ENCODE data around the gene ENDOU. TPM values are rescaled to one million over a fixed set of nuclear protein-coding genes. Genes with fewer than 3 reads are reported as not detected.

The ENDOU gene
- total and polyA plus RNA-seq, 2 donors (not counting 1 experiment from before 2014, with no cell fraction given), result 0.09 to 0.17 TPM

DNA sequence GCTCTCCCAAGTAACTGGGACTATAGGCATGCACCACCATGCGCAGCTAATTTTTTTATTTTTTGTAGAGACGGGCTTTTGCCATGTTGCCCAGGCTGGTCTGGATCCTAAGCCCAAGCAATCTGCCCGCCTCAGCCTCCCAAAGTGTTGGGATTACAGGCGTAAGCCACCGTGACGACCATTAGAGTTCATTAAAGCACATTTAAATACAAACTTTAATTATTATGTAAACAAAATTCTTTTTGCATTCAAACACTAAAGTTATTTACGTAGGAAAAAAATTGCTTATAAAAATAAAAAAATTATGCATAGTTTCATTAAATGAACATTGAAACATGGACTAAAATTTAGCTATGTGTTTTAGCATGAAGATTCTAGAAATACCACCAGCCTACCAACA lies 26.7 kb downstream of the ENDOU start:
- Histone ChIP-seq H3K4me2 (ENCODE audit: extremely low read depth, insufficient read depth, low read length) (no peak overlapping the region), H4K20me1 (ENCODE audit: control insufficient read depth, extremely low read depth, insufficient read depth, low read length) (no peaks in the 10 kb centered on the region), H3K27ac (ENCODE audit: insufficient read depth, low read length) (no peak overlapping the region), H3K9ac (ENCODE audit: insufficient read depth, low read length) (no peak overlapping the region), H3K27me3 (ENCODE audit: control insufficient read depth, insufficient read depth, low read length) (no peaks in the 10 kb centered on the region), H2AFZ (ENCODE audit: low read length) (no peak overlapping the region), H3K4me1 (ENCODE audit: control insufficient read depth, extremely low read depth, insufficient read depth, low read length) (no peaks in the 10 kb centered on the region), H3K4me3 (replicated peaks in 1 of 4; ENCODE audit: control extremely low read depth in 1 of 4, insufficient read depth in 1 of 4, low read depth in 3 of 4, low read length in 4 of 4) (no peak overlapping the region), H3K36me3 (ENCODE audit: control insufficient read depth, insufficient read depth, low read length) (no peaks in the 10 kb centered on the region), H3K9me3 (ENCODE audit: control insufficient read depth, insufficient read depth, low read depth, low read length) (no peaks in the 10 kb centered on the region), H3K79me2 (ENCODE audit: control insufficient read depth, insufficient read depth, low read length) (no peaks in the 10 kb centered on the region)
- TF ChIP-seq, protein P1, sequence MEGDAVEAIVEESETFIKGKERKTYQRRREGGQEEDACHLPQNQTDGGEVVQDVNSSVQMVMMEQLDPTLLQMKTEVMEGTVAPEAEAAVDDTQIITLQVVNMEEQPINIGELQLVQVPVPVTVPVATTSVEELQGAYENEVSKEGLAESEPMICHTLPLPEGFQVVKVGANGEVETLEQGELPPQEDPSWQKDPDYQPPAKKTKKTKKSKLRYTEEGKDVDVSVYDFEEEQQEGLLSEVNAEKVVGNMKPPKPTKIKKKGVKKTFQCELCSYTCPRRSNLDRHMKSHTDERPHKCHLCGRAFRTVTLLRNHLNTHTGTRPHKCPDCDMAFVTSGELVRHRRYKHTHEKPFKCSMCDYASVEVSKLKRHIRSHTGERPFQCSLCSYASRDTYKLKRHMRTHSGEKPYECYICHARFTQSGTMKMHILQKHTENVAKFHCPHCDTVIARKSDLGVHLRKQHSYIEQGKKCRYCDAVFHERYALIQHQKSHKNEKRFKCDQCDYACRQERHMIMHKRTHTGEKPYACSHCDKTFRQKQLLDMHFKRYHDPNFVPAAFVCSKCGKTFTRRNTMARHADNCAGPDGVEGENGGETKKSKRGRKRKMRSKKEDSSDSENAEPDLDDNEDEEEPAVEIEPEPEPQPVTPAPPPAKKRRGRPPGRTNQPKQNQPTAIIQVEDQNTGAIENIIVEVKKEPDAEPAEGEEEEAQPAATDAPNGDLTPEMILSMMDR (conservative IDR thresholded peaks at IDR 0.05 in 1 of 2, IDR thresholded peaks at IDR 0.05 in 1 of 2; ENCODE audit: low read depth in 1 of 2, low read length in 2 of 2), result no peak
- TF ChIP-seq EZH2 (IDR thresholded peaks at IDR 0.05; ENCODE audit: low read length, missing control alignments), result no peak
- DNase-seq (ENCODE audit: low read depth in 2 of 2), result no peak

DNA sequence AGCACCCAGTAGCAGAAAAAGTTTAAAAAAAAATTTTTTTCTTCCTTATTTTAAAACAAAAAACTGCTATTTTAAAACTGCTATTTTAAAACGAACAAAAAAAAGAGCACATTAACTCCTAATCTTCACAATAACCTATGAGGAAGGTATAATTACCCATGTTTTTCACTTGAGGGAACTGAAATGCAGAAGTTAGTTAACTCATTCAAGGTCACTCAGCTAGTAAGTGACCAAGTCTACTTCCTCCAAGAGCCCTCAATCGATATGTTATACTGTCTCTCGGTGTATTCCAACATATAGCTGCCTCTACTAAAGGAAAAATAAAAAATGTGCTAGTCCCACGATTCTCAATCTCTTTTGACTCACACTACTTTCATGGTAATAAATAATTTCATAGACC lies 27.2 kb downstream of the ENDOU start:
- Histone ChIP-seq H3K4me3 (replicated peaks in 1 of 4; ENCODE audit: control extremely low read depth in 1 of 4, insufficient read depth in 1 of 4, low read depth in 3 of 4, low read length in 4 of 4) (no peak overlapping the region), H3K9ac (ENCODE audit: insufficient read depth, low read length) (no peak overlapping the region), H3K4me2 (ENCODE audit: extremely low read depth, insufficient read depth, low read length) (no peak overlapping the region), H3K36me3 (ENCODE audit: control insufficient read depth, insufficient read depth, low read length) (no peaks in the 10 kb centered on the region), H4K20me1 (ENCODE audit: control insufficient read depth, extremely low read depth, insufficient read depth, low read length) (no peaks in the 10 kb centered on the region), H3K27ac (ENCODE audit: insufficient read depth, low read length) (no peak overlapping the region), H3K79me2 (ENCODE audit: control insufficient read depth, insufficient read depth, low read length) (no peaks in the 10 kb centered on the region), H3K9me3 (ENCODE audit: control insufficient read depth, insufficient read depth, low read depth, low read length) (no peaks in the 10 kb centered on the region), H2AFZ (ENCODE audit: low read length) (no peak overlapping the region), H3K4me1 (ENCODE audit: control insufficient read depth, extremely low read depth, insufficient read depth, low read length) (no peaks in the 10 kb centered on the region), H3K27me3 (ENCODE audit: control insufficient read depth, insufficient read depth, low read length) (no peaks in the 10 kb centered on the region)
- TF ChIP-seq, protein P1 (conservative IDR thresholded peaks at IDR 0.05 in 1 of 2, IDR thresholded peaks at IDR 0.05 in 1 of 2; ENCODE audit: low read depth in 1 of 2, low read length in 2 of 2), result no peak
- TF ChIP-seq EZH2 (IDR thresholded peaks at IDR 0.05; ENCODE audit: low read length, missing control alignments), result no peak
- no peak for DNase-seq (ENCODE audit: low read depth in 2 of 2)

DNA sequence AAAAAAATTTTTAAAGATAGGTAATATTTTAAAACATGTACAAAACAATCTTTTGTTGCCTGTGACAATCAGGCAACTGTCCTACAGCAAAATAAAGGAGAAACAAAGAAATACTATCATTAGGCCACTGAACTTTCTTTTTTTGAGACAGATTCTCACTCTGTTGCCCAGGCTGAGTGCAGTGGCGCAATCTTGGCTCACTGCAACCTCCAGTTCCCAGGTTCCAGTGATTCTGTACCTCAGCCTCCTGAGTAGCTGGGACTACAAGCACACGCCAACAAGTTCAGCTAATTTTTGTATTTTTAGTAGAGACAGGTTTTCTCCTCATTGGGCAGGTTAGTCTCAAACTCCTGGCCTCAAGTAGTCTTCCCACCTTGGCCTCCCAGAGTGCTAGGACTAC lies 36.1 kb downstream of the ENDOU start:
- no peaks in the 10 kb centered on the region for H4K20me1 ChIP-seq (ENCODE audit: control insufficient read depth, extremely low read depth, insufficient read depth, low read length)
- no peak overlapping the region for H3K9ac ChIP-seq (ENCODE audit: insufficient read depth, low read length)
- no peaks in the 10 kb centered on the region for H3K27me3 ChIP-seq (ENCODE audit: control insufficient read depth, insufficient read depth, low read length)
- TF ChIP-seq EZH2 (IDR thresholded peaks at IDR 0.05; ENCODE audit: low read length, missing control alignments), result no peak
- TF ChIP-seq, protein P1 (conservative IDR thresholded peaks at IDR 0.05 in 1 of 2, IDR thresholded peaks at IDR 0.05 in 1 of 2; ENCODE audit: low read depth in 1 of 2, low read length in 2 of 2), result no peak
- no peak overlapping the region for H2AFZ ChIP-seq (ENCODE audit: low read length)
- H3K79me2 ChIP-seq (ENCODE audit: control insufficient read depth, insufficient read depth, low read length), result no peaks in the 10 kb centered on the region
- H3K4me3 ChIP-seq (replicated peaks in 1 of 4; ENCODE audit: control extremely low read depth in 1 of 4, insufficient read depth in 1 of 4, low read depth in 3 of 4, low read length in 4 of 4), result no peak overlapping the region
- H3K9me3 ChIP-seq (ENCODE audit: control insufficient read depth, insufficient read depth, low read depth, low read length), result no peaks in the 10 kb centered on the region
- H3K4me1 ChIP-seq (ENCODE audit: control insufficient read depth, extremely low read depth, insufficient read depth, low read length), result no peaks in the 10 kb centered on the region
- no peak overlapping the region for H3K27ac ChIP-seq (ENCODE audit: insufficient read depth, low read length)
- no peak for DNase-seq (ENCODE audit: low read depth in 2 of 2)
- H3K36me3 ChIP-seq (ENCODE audit: control insufficient read depth, insufficient read depth, low read length), result no peaks in the 10 kb centered on the region
- no peak overlapping the region for H3K4me2 ChIP-seq (ENCODE audit: extremely low read depth, insufficient read depth, low read length)
